K562 (cell line): ENCODE data around the gene MCM3. TPM values are rescaled to one million over a fixed set of nuclear protein-coding genes. Genes with fewer than 3 reads are reported as not detected.

ENCODE experiments used
- ARID2 ChIP-seq: fragments of 450-650 bp; IDR thresholded peaks from 2 replicates; pipeline ENCODE4 v1.6.1; 2017; ENCODE audit warnings: antibody characterized with exemption, mild to moderate bottlenecking
- BRD9 ChIP-seq: fragments of 450-650 bp; IDR thresholded peaks from 2 replicates; pipeline ENCODE4 v1.6.1; 2018; ENCODE audit warnings: low read depth; ENCODE audit not compliant: partially characterized antibody
- CREB5 ChIP-seq: fragments of 250-450 bp; sonication (Bioruptor Pico); IDR thresholded peaks from 2 replicates; pipeline ENCODE4 v1.5.0; 2020; ENCODE audit warnings: mild to moderate bottlenecking
- CREBBP ChIP-seq: IDR thresholded peaks from one replicate; pipeline ENCODE4 v1.6.1; 2012; ENCODE audit warnings: low read depth, mild to moderate bottlenecking, control low read depth, inconsistent platforms, low read length
- CREM ChIP-seq: IDR thresholded peaks from 2 replicates; pipeline ENCODE4 v1.6.1; 2014; ENCODE audit warnings: antibody characterized with exemption, low read depth
- DACH1 ChIP-seq: fragments of 450-650 bp; IDR thresholded peaks from 2 replicates; pipeline ENCODE4 v1.6.1; 2018; ENCODE audit not compliant: partially characterized antibody
- GTF2E2 ChIP-seq: fragments of 200-800 bp; sonication (Bioruptor generic); IDR thresholded peaks from 2 replicates; pipeline ENCODE4 v1.6.1; 2016; ENCODE audit warnings: missing genetic modification characterization, missing compliant biosample characterization
- NELFE ChIP-seq: IDR thresholded peaks from 2 replicates; pipeline ENCODE4 v1.6.1; 2011; ENCODE audit warnings: mild to moderate bottlenecking; ENCODE audit not compliant: insufficient read depth, insufficient read length
- PRMT5 ChIP-seq: sonication (generic); formaldehyde crosslinking; IDR thresholded peaks from 2 replicates; pipeline ENCODE4 v1.5.0; 2020; ENCODE audit warnings: missing genetic modification reagents
- TCF15 ChIP-seq: fragments of 250-450 bp; sonication (Bioruptor Pico); IDR thresholded peaks from 2 replicates; pipeline ENCODE4 v1.8.0; 2022; ENCODE audit warnings: moderate library complexity, mild to moderate bottlenecking, inconsistent platforms
- ZBTB40 ChIP-seq, 2 experiments: fragments of 450-650 bp in 1 of 2; sonication (generic) in 1 of 2; formaldehyde crosslinking in 1 of 2; IDR thresholded peaks; 2 replicates each; pipeline versions ENCODE4 v1.7.1 to v1.9.0; 2016 to 2022; ENCODE audit warnings: inconsistent platforms in 1 of 2, mild to moderate bottlenecking in 1 of 2, missing genetic modification reagents in 1 of 2
- ZNF12 ChIP-seq: sonication (generic); formaldehyde crosslinking; IDR thresholded peaks from 2 replicates; pipeline ENCODE4 v1.4.0; 2020; ENCODE audit warnings: mild to moderate bottlenecking, missing genetic modification reagents
- ZNF212 ChIP-seq: fragments of 450-650 bp; formaldehyde crosslinking; IDR thresholded peaks from 2 replicates; pipeline ENCODE4 v1.4.0; 2020; ENCODE audit warnings: mild to moderate bottlenecking
- ZNF717 ChIP-seq: fragments of 250-450 bp; sonication (Bioruptor Pico); IDR thresholded peaks from 2 replicates; pipeline ENCODE4 v1.5.0; 2021
- ZNF764 ChIP-seq: fragments of 250-450 bp; sonication (Bioruptor Pico); IDR thresholded peaks from 2 replicates; pipeline ENCODE4 v1.4.0; 2020; ENCODE audit warnings: low read depth, mild to moderate bottlenecking, moderate library complexity
- ZSCAN29 ChIP-seq: fragments of 450-650 bp; IDR thresholded peaks from 2 replicates; pipeline ENCODE4 v1.6.1; 2017
- polyA plus RNA-seq, 8 experiments: library from polyadenylated mRNA; depleted of rRNA in 4 of 8; stranded (reverse) in 5 of 8; unstranded in 3 of 8; fragments of >200 nt; fragmentation: Nextera tagmentation in 2 of 8; fragmentation: Illumina TruSeq in 1 of 8; extraction: Ambion mirVana in 2 of 8; extraction: Trizol in 1 of 8; gene quantifications; 2 replicates each; pipeline versions ENCODE4 v1.2.1 to v1.2.3, GENCODE V29; 2011 to 2014; ENCODE audit warnings: inconsistent platforms in 1 of 8, missing spikeins in 1 of 8
- total RNA-seq, 7 experiments: library from RNA; depleted of rRNA in 6 of 7; stranded (reverse); fragments of >200 nt in 6 of 7; fragmentation: Illumina TruSeq in 2 of 7; extraction: Trizol in 2 of 7; gene quantifications; 2 replicates each; pipeline versions ENCODE4 v1.2.1 to v1.2.3, GENCODE V29; 2011 to 2021; ENCODE audit warnings: low replicate concordance in 1 of 7
- TF ChIP-seq, protein P1 (sequence below): sonication (generic); IDR thresholded peaks from 2 replicates; pipeline ENCODE4 v1.6.1; 2016

Gene MCM3
- total and polyA plus RNA-seq, 9 of the 15 experiments (the other 6 are each of a cell fraction or from before 2014, with no cell fraction given) = 76.1 to 270 (median 250) TPM

DNA sequence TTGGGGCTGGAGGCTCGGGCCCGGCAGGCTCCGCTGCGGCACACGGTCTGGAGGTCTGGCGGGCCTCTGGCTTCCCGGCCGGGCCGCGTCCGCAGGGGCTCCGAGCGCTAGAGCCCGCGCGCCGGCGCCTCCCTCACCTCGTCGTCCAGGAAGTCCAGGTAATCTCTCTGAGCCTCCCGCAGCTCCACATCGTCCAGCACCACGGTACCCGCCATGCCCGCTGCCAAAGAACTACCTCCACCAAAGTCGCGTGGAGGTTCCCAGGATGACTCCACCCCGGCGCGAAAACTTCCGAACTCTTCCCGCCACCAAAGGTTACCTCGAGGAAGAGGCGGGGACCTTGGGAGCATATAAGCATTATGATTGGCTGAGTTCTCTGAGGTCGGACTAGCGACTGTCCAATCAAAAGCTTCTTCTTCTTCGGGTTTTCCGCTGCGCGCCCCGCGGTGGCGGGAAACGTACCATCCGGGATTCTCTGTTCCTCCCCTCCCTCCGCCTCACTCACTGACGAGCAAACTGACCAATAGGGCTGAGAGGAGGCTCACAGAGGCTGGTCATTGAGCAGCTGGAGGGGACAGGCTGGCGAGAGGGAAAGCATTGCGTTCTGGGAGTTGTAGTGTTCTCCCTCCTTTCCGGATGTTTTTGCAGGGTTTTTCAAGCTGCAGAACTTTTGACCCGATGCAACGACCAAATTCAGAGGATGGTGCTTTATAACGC, at the start of gene MCM3 (continued):
- TF ChIP-seq NELFE = no peak
- TF ChIP-seq BRD9 = peak; percentile 62
- TF ChIP-seq GTF2E2 (tag) = peak; percentile 53; the same call in 1 of the 2 replicates
- 0 out of 2 replicates have a peak, but pooled peaks have one; percentile 22 for TF ChIP-seq ZSCAN29
- TF ChIP-seq ZBTB40 (IDR thresholded peaks at IDR 0.05) = peak; percentile 90
- TF ChIP-seq ZBTB40 (CRISPR knock-in tag; IDR thresholded peaks at IDR 0.05) = no peak
- TF ChIP-seq ZNF717 = no peak
- no peak for TF ChIP-seq PRMT5
- no peak for TF ChIP-seq CREBBP
- no peak; the same call in 1 of the 2 replicates for TF ChIP-seq ZNF12
- no peak for TF ChIP-seq ZNF764 (CRISPR knock-in tag)
- TF ChIP-seq, protein P1, sequence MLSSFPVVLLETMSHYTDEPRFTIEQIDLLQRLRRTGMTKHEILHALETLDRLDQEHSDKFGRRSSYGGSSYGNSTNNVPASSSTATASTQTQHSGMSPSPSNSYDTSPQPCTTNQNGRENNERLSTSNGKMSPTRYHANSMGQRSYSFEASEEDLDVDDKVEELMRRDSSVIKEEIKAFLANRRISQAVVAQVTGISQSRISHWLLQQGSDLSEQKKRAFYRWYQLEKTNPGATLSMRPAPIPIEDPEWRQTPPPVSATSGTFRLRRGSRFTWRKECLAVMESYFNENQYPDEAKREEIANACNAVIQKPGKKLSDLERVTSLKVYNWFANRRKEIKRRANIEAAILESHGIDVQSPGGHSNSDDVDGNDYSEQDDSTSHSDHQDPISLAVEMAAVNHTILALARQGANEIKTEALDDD = no peak
- peak; percentile 90 for TF ChIP-seq CREM
- TF ChIP-seq CREB5 = no peak
- TF ChIP-seq ARID2 = no peak
- TF ChIP-seq ZNF212 (CRISPR knock-in tag) = no peak
- peak; percentile 81 for TF ChIP-seq DACH1
- TF ChIP-seq TCF15 (CRISPR knock-in tag) = no peak
